Lower lobe of right lung (tissue), 2 donors: ENCODE data around the gene MCOLN1. TPM values are rescaled to one million over a fixed set of nuclear protein-coding genes. Genes with fewer than 3 reads are reported as not detected.

ENCODE experiments used
- ATAC-seq, 2 donors: fragments of 200-7000 bp; cut with Tn5 transposase; one replicate each; pipeline ENCODE4 v1.9.1; 2020 to 2022; ENCODE audit warnings: mild to moderate bottlenecking in 2 of 2, moderate library complexity in 2 of 2
- DNase-seq: peaks from one replicate; pipeline ENCODE4 v3.0.0-alpha.2; 2020
- H3K27ac ChIP-seq: fragments of 200-600 bp; one replicate; pipeline ENCODE4 v1.8.0; 2022
- H3K27me3 ChIP-seq: fragments of 200-600 bp; one replicate; pipeline ENCODE4 v1.8.0; 2022; ENCODE audit warnings: low read depth
- H3K36me3 ChIP-seq: fragments of 200-600 bp; one replicate; pipeline ENCODE4 v1.8.0; 2022; ENCODE audit warnings: mild to moderate bottlenecking
- H3K4me1 ChIP-seq: fragments of 200-600 bp; one replicate; pipeline ENCODE4 v1.8.0; 2022
- H3K4me3 ChIP-seq: fragments of 200-600 bp; one replicate; pipeline ENCODE4 v1.8.0; 2022; ENCODE audit warnings: mild to moderate bottlenecking
- H3K9me3 ChIP-seq: fragments of 200-600 bp; one replicate; pipeline ENCODE4 v1.8.0; 2022
- CTCF ChIP-seq: fragments of 200-600 bp; IDR thresholded peaks from one replicate; pipeline ENCODE4 v1.8.0; 2022; ENCODE audit warnings: antibody characterized with exemption, mild to moderate bottlenecking
- intact Hi-C: fragments of 100-400 bp; cut with DNase I; formaldehyde crosslinking; loops from one replicate; pipeline ENCODE4 v1.11.0; 2022
- total RNA-seq: library from RNA; stranded (reverse); fragmentation: NEBNext Ultra II Directional; extraction: Animal tissue kit (Norgen Biotek cat#: 25700); gene quantifications from one replicate; pipeline ENCODE4 v1.2.1, GENCODE V29; 2021
- donor health status: DM: no; HTN: yes; CAD: no; lungs with severe emphysema.

The MCOLN1 gene
- total RNA-seq, 1 donor from 2014 or later = 79.0 TPM

GRCh38 chr19:7527516-7528191 lies 5.2 kb downstream of the MCOLN1 start:
- peak; percentile 5 to 31 for ATAC-seq
- H3K36me3 ChIP-seq = peaks cover 67% of the 10 kb centered on the region
- intact Hi-C loops = no loop called here
- peak; percentile 72 for DNase-seq
- no peaks in the 10 kb centered on the region for H3K9me3 ChIP-seq
- H3K27me3 ChIP-seq = no peaks in the 10 kb centered on the region
- H3K27ac ChIP-seq = no peak overlapping the region
- TF ChIP-seq CTCF = no peak
- H3K4me3 ChIP-seq = no peak overlapping the region
- H3K4me1 ChIP-seq = peaks cover 12% of the 10 kb centered on the region

- no peak overlapping the region for H3K27ac ChIP-seq
- H3K27me3 ChIP-seq = no peaks in the 10 kb centered on the region
- DNase-seq = no peak
- H3K36me3 ChIP-seq = peaks cover 67% of the 10 kb centered on the region
- peaks cover 7% of the 10 kb centered on the region for H3K4me1 ChIP-seq
- H3K9me3 ChIP-seq = no peaks in the 10 kb centered on the region
- TF ChIP-seq CTCF = no peak
- ATAC-seq = no peak
- H3K4me3 ChIP-seq = no peak overlapping the region
- intact Hi-C loops = no loop called here
These were observed 5.7 kb downstream of the MCOLN1 start for GRCh38 chr19:7528192-7528519.

- no peak for DNase-seq
- TF ChIP-seq CTCF = no peak
- Histone ChIP-seq H3K4me3 (no peak overlapping the region), H3K36me3 (peaks cover 67% of the 10 kb centered on the region), H3K9me3 (no peaks in the 10 kb centered on the region), H3K27me3 (no peaks in the 10 kb centered on the region), H3K4me1 (peaks cover 2% of the 10 kb centered on the region), H3K27ac (no peak overlapping the region)
- ATAC-seq = no peak
- intact Hi-C loops = no loop called here
These were observed 6.3 kb downstream of the MCOLN1 start for GRCh38 chr19:7528522-7529245.

- Histone ChIP-seq H3K9me3 (no peaks in the 10 kb centered on the region), H3K4me3 (no peak overlapping the region), H3K27ac (no peak overlapping the region), H3K36me3 (peaks cover 67% of the 10 kb centered on the region), H3K4me1 (no peaks in the 10 kb centered on the region), H3K27me3 (no peaks in the 10 kb centered on the region)
- ATAC-seq = no peak
- intact Hi-C loops = no loop called here
- no peak for TF ChIP-seq CTCF
- no peak for DNase-seq
These were observed 6.8 kb downstream of the MCOLN1 start for GRCh38 chr19:7529246-7529600.

GRCh38 chr19:7529610-7530490 lies 7.4 kb downstream of the MCOLN1 start:
- peaks cover 66% of the 10 kb centered on the region for H3K36me3 ChIP-seq

More at GRCh38 chr19:7529610-7530490, 7.4 kb downstream of the MCOLN1 start:
- no peaks in the 10 kb centered on the region for H3K27me3 ChIP-seq
- ATAC-seq (no peak), DNase-seq (no peak)
- TF ChIP-seq CTCF = no peak
- intact Hi-C loops = no loop called here
- H3K27ac ChIP-seq = no peak overlapping the region
- H3K9me3 ChIP-seq = no peaks in the 10 kb centered on the region
- no peaks in the 10 kb centered on the region for H3K4me1 ChIP-seq
- H3K4me3 ChIP-seq = no peak overlapping the region
